Neural cell (in vitro differentiated cells): ENCODE data around the gene C2CD3.

Source experiments
- CTCF ChIP-seq: fragments of 450-650 bp; IDR thresholded peaks from 2 replicates; pipeline ENCODE4 v1.5.1; 2014; ENCODE audit warnings: antibody characterized with exemption, mild to moderate bottlenecking, moderate library complexity; ENCODE audit not compliant: poor library complexity, severe bottlenecking
- EZH2 ChIP-seq: fragments of 200-600, 300-800 bp; shearing (Covaris generic), sonication (generic); IDR thresholded peaks from 2 replicates; pipeline ENCODE4 v1.6.1; 2014; ENCODE audit warnings: antibody characterized with exemption, low read length, borderline replicate concordance, mild to moderate bottlenecking; ENCODE audit not compliant: insufficient read depth, poor library complexity, severe bottlenecking
- MXI1 ChIP-seq: fragments of 450-650 bp; conservative IDR thresholded peaks from 2 replicates; pipeline ENCODE4 v1.6.1; 2014; ENCODE audit warnings: antibody characterized with exemption, mild to moderate bottlenecking; ENCODE audit not compliant: poor library complexity, severe bottlenecking
- POLR2AphosphoS5 ChIP-seq: IDR thresholded peaks from 2 replicates; pipeline ENCODE4 v1.6.1; 2012
- SMC3 ChIP-seq: fragments of 450-650 bp; conservative IDR thresholded peaks from 2 replicates; pipeline ENCODE4 v1.6.1; 2014; ENCODE audit warnings: antibody characterized with exemption, mild to moderate bottlenecking, moderate library complexity; ENCODE audit not compliant: poor library complexity

GRCh38 chr11:74055938-74056337, 114.9 kb downstream of the C2CD3 start:
- no peak for TF ChIP-seq POLR2AphosphoS5
- no peak for TF ChIP-seq CTCF
- TF ChIP-seq EZH2: no peak
- no peak for TF ChIP-seq MXI1
- no peak for TF ChIP-seq SMC3
